ENCODE results near the gene TSKU. TPM values are rescaled to one million over a fixed set of nuclear protein-coding genes. Genes with fewer than 3 reads are reported as not detected.

Gene TSKU
- total RNA-seq, 1 donor from 2014 or later = 42.3 TPM

DNA sequence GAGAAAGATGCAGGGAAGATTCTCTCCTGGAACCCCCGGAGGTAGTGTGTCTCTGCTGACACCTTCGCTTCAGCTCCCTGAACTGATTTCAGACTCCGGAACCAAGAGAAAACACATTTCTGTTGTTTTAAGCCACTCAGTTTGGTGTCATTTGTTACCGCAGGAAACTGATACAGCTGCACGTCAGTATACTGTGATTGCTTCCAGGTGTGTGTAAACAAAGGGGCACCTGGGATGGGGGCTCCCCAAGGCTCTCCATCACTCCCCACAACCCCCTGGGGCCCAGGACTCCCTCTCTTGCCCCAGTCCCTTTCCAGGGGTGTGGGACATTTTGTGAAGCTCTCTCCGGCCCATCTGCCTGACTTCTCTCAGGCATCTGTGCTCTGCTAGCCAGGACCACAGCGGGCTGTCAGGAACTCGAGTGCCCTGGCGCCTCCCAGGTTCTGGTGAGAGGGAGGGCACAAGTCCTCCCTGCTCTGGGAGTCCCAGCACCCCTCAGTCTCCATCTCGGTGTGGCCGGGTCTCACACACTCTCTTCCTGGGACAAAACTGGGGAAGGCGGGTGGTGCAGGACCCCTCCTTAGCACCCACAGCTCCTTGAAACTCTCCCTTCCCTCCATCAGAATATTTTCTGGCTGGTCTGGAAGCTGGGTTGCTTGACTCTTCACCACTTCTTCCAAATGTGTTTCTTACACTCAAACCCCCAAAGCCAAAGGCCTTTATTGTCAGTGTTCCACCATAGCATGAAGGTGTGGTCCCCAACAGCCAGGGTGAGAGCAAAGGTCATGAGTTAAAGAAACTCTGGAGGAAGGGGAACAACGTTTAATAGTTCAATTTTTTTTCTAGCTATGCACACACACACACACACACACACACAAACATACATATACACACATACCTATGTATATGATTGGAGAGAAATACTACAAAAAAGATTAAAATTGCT lies 35.0 kb upstream of the TSKU start:
- no peak for DNase-seq (ENCODE audit: low spot score)
- Mint-ChIP-seq H3K4me1 (ENCODE audit: low read depth) (peaks cover 21% of the 10 kb centered on the region), H3K36me3 (ENCODE audit: low read depth) (no peaks in the 10 kb centered on the region), H3K27ac (ENCODE audit: unreplicated experiment) (no peak overlapping the region), H3K9me3 (ENCODE audit: low read depth) (no peaks in the 10 kb centered on the region), H3K4me3 (ENCODE audit: unreplicated experiment) (no peak overlapping the region), H3K27me3 (ENCODE audit: low read depth) (no peaks in the 10 kb centered on the region)
- no peak for TF ChIP-seq CTCF (IDR thresholded peaks at IDR 0.05)

DNA sequence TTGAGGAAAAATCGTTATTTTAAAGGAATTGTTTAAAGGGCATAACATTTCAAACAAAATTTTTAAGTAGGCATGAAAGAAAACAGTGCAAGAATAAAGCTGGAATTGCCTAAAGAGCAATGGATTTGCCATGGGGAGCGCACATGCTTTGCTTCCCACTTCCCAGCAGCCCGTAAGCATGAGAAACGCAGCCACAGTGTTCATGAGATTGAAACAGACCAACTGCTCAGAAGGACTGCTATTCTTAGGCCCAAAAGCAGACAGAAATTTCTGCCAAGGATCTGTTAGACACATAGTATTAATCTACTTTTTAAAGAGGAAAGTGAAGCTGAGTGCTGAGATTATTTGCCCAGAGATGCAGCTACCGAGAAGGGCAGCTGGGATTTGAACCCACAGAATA lies 34.2 kb upstream of the TSKU start:
- peaks cover 27% of the 10 kb centered on the region for H3K4me1 Mint-ChIP-seq (ENCODE audit: low read depth)
- H3K27ac Mint-ChIP-seq (ENCODE audit: unreplicated experiment) = no peak overlapping the region
- no peak overlapping the region for H3K4me3 Mint-ChIP-seq (ENCODE audit: unreplicated experiment)
- DNase-seq (ENCODE audit: low spot score) = no peak
- no peak for TF ChIP-seq CTCF (IDR thresholded peaks at IDR 0.05)
- no peaks in the 10 kb centered on the region for H3K36me3 Mint-ChIP-seq (ENCODE audit: low read depth)
- no peaks in the 10 kb centered on the region for H3K9me3 Mint-ChIP-seq (ENCODE audit: low read depth)
- H3K27me3 Mint-ChIP-seq (ENCODE audit: low read depth) = no peaks in the 10 kb centered on the region

- TF ChIP-seq CTCF (IDR thresholded peaks at IDR 0.05) = no peak
- no peak for DNase-seq (ENCODE audit: low spot score)
- H3K4me1 Mint-ChIP-seq (ENCODE audit: low read depth) = peaks cover 21% of the 10 kb centered on the region
- H3K36me3 Mint-ChIP-seq (ENCODE audit: low read depth) = no peaks in the 10 kb centered on the region
- no peaks in the 10 kb centered on the region for H3K9me3 Mint-ChIP-seq (ENCODE audit: low read depth)
- no peak overlapping the region for H3K4me3 Mint-ChIP-seq (ENCODE audit: unreplicated experiment)
- H3K27me3 Mint-ChIP-seq (ENCODE audit: low read depth) = no peaks in the 10 kb centered on the region
- H3K27ac Mint-ChIP-seq (ENCODE audit: unreplicated experiment) = no peak overlapping the region
Observed at GRCh38 chr11:76750067-76750466, 33.1 kb upstream of the TSKU start.

- Mint-ChIP-seq H3K27ac (ENCODE audit: unreplicated experiment) (no peak overlapping the region), H3K36me3 (ENCODE audit: low read depth) (no peaks in the 10 kb centered on the region), H3K4me1 (ENCODE audit: low read depth) (peaks cover 21% of the 10 kb centered on the region), H3K9me3 (ENCODE audit: low read depth) (no peaks in the 10 kb centered on the region), H3K27me3 (ENCODE audit: low read depth) (no peaks in the 10 kb centered on the region), H3K4me3 (ENCODE audit: unreplicated experiment) (no peak overlapping the region)
- TF ChIP-seq CTCF (IDR thresholded peaks at IDR 0.05) = no peak
- DNase-seq (ENCODE audit: low spot score) = no peak
Observed at GRCh38 chr11:76750746-76751145, 32.4 kb upstream of the TSKU start.

DNA sequence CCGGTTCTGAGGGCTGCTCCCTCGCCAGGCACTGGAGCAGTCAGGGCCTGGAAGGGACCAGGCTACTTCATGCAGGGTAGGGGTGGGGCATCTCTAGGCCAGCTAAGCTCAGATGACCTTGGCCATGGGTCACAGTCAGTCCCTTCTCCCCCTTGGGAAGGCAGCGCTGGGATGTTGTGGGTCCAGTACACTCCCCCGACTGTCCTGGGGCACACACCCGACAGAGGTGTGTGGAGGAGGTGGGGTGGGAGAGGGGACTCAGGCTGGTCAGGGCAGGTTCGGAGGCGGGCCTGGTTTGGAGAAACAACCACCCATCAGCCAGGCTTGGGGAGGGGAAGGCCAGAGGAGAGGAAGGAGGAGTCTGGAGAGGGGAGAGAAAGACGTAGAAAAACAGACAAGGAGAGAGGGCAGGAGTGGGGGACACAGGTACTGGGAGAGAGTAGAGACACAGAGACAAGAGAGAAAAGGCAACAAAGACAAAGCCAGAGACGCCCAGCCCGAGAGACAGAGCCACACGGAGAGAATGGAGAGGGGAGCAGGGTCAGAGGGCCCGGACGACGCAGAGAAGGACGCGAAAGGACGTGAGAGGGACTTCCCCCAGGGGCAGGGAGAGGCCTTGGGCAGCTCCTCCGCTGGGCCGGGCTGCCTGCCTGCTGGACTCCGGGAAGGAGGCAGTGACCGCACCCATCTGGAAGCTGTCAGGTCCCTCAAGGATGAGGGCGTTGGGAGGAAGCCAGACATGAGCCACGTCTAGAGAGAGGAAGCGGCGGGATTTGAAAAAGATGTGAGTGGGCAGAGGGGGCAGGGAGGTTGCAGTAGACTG lies 30.6 kb upstream of the TSKU start:
- Mint-ChIP-seq H3K9me3 (ENCODE audit: low read depth) (no peaks in the 10 kb centered on the region), H3K4me3 (ENCODE audit: unreplicated experiment) (peak overlapping the region; percentile 17)

More for the DNA sequence above, 30.6 kb upstream of the TSKU start:
- no peak for TF ChIP-seq CTCF (IDR thresholded peaks at IDR 0.05)
- peaks cover 18% of the 10 kb centered on the region for H3K4me1 Mint-ChIP-seq (ENCODE audit: low read depth)
- no peak for DNase-seq (ENCODE audit: low spot score)
- no peaks in the 10 kb centered on the region for H3K36me3 Mint-ChIP-seq (ENCODE audit: low read depth)
- H3K27ac Mint-ChIP-seq (ENCODE audit: unreplicated experiment) = peak overlapping the region; percentile 81
- H3K27me3 Mint-ChIP-seq (ENCODE audit: low read depth) = no peaks in the 10 kb centered on the region
